HG03135 (cell line): ENCODE results near the gene PRR29.
"Not testable (repeated sequence)": the region's sequence is repeated elsewhere in the genome, so short reads cannot be mapped to it uniquely, and the experiment has no call there.

Source experiments
- ATAC-seq: cut with Tn5 transposase; IDR thresholded peaks from one replicate; pipeline ENCODE4 v1.9.1; 2021; ENCODE audit warnings: mild to moderate bottlenecking, moderate library complexity; ENCODE audit not compliant: unreplicated experiment

PRR29 gene

GRCh38 chr17:63995626-63996025 lies 2.5 kb upstream of the PRR29 start:
- no peak for ATAC-seq

- no peak for ATAC-seq
Measured at GRCh38 chr17:63996430-63997182, 1.5 kb upstream of the PRR29 start.

GRCh38 chr17:63997341-63998048 lies 656 bp upstream of the PRR29 start:
- no peak for ATAC-seq

- ATAC-seq: no peak
Measured at GRCh38 chr17:63998721-63999679, 849 bp downstream of the PRR29 start.

GRCh38 chr17:63999680-64000531 lies 1.8 kb downstream of the PRR29 start:
- ATAC-seq: no peak

GRCh38 chr17:64001091-64001579 lies 3.0 kb downstream of the PRR29 start:
- no peak for ATAC-seq

- ATAC-seq: no peak
Measured at GRCh38 chr17:64001763-64002529, 3.8 kb downstream of the PRR29 start.

- ATAC-seq: no peak
Measured at GRCh38 chr17:64002658-64003525, 4.7 kb downstream of the PRR29 start.

- ATAC-seq: no peak
Measured at GRCh38 chr17:64003526-64004121, 5.5 kb downstream of the PRR29 start.

GRCh38 chr17:64004218-64004770 lies 6.1 kb downstream of the PRR29 start:
- ATAC-seq: no peak

- ATAC-seq: no peak
Measured at GRCh38 chr17:64004903-64005733, 7.0 kb downstream of the PRR29 start.

- ATAC-seq: no peak
Measured at GRCh38 chr17:64005734-64006167, 7.6 kb downstream of the PRR29 start.

GRCh38 chr17:64006361-64007088 lies 8.4 kb downstream of the PRR29 start:
- no peak for ATAC-seq

- ATAC-seq: not testable (repeated sequence)
Measured at GRCh38 chr17:64007089-64007837, 9.1 kb downstream of the PRR29 start.

- no peak for ATAC-seq
Measured at GRCh38 chr17:64007838-64008282, 9.7 kb downstream of the PRR29 start.
